ENCODE results near the gene PARVB.

PARVB gene

DNA sequence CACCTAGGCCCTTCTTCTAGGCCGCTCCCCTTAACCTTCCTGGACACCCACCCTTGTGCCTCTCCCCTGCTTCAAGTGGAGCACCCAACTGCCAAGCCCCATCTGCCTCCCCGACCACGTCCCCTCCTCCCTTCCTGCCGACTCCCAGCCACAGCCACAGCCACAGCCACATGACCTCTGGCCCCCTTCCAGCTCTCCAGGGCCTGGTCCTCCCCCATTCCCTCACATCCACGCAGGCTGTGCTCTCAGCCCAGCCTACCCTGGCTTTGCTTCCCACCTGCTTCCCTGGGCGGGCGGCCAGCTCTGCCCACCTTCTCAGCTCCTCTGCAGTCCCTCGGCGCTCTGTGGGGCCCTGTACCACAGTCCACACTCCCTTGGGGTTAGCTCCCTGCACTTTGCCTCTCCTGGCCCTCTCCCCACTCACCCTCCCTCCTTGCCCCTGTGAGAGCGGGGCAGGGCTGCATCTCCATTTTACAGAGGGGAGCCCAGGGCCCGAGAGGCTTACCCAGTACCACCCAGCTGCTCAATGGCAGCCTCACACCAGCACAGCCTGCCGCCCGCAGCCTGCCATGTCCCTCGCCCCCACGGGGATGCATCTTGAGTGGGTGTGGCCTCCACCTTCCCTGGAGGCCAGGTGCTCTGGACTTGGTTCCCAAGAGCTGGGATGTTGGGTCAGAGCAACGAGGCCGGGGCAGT is 176.9 kb downstream of the PARVB start:
- DNase-seq (ENCODE audit: low read depth in 2 of 2) = no peak

DNA sequence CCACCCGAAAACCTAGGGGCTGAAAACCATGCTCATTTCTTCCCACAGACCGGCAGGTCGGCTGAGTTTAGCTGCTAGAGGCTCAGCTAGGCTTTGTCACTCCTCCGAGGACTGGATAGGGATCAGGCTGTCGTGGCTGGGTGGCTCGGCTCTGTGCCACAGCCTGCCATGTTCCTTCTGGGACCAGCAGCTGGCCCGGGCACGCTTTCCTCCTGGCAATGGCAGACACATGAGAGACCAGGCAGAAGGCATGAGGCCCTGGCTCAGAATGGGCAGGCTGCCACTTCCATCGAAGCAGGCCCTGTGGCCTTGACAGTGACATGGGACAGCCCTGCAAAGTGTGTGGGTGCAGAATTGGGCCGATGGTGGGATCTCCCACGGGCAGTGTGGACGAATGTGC is 177.6 kb downstream of the PARVB start:
- DNase-seq (ENCODE audit: low read depth in 2 of 2) = no peak

DNA sequence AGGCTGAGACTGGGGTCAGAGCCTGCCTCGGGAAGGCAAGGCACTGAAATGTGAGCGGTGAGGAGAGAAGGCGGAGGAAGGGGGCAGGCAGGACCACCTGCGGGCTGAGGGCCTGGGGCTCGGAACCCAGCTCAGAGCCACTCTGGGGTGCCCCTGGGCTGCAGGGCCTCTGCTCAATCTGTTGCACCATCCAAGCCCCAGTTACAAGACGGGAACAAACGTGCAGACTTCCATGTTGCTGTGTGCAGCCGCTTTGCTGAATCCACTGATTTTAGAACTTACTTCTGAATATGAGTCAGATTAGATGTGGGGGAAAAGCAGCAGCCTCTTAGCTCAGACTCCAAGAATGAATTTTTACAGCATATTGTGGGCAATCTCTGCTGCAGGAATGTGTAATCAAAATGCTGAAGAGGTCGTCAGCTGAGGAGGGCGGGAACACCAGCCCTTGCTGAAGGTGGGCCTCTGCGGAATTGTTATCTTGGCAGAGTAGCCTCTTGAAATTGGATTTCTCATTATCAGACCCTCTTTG is 178.2 kb downstream of the PARVB start:
- no peak for DNase-seq (ENCODE audit: low read depth in 2 of 2)

DNA sequence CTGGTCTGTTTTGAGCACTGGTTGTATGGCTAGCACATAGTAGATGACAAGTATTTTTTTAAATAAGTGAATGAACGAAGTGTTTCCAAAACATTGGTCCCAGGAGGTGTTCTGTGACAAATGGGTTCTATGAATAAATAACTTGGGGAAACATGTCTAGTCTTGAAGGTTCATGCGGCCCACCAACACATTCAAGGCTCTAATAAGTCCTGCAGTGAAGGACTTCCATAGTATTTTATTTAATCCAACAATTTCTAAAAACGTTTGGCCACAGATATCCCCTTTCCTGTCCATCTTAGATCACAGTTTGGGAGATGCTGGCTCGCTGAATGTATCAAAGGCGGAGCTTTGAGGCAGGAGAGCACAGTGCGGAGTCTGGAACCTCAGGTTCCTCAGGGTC is 179.1 kb downstream of the PARVB start:
- DNase-seq (ENCODE audit: low read depth in 2 of 2) = no peak

DNA sequence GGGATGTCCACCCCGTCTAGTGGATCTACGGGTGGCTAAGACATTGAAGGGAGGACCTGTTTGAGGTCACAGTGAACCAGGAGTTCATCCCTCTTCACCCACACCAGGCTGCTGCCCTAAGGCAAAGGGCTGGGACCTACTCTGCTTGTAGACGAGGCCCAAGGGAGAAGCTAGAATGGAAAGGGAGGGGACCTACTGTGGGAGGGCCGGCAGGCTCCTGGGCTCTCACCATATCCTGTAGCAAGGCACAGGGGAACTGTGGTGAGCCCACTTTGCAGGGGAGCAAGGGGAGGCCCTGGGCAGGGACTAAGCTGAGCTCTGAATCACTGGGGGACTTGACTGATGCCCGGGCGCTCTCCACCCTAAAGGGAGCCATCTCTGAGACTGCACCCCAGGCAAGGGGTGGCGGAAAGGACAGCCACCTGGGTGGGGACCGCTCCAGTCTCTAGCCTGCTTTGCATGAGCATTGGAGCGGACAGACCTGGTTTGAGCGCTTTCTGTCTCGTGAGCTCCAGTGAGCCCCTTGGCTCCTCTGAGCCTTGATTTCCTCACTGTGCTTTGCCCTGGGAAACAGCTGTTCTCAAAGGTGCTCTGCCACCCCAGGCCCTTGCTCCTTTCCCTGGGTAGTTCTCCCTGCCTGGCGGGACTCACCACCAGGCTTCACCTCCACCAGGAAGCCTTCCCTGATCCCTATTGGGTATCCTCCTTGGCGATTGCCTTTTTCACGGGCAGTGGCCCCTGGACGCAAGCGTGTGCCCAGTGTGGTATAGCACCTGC is 180.8 kb downstream of the PARVB start:
- DNase-seq (ENCODE audit: low read depth in 2 of 2) = no peak

DNA sequence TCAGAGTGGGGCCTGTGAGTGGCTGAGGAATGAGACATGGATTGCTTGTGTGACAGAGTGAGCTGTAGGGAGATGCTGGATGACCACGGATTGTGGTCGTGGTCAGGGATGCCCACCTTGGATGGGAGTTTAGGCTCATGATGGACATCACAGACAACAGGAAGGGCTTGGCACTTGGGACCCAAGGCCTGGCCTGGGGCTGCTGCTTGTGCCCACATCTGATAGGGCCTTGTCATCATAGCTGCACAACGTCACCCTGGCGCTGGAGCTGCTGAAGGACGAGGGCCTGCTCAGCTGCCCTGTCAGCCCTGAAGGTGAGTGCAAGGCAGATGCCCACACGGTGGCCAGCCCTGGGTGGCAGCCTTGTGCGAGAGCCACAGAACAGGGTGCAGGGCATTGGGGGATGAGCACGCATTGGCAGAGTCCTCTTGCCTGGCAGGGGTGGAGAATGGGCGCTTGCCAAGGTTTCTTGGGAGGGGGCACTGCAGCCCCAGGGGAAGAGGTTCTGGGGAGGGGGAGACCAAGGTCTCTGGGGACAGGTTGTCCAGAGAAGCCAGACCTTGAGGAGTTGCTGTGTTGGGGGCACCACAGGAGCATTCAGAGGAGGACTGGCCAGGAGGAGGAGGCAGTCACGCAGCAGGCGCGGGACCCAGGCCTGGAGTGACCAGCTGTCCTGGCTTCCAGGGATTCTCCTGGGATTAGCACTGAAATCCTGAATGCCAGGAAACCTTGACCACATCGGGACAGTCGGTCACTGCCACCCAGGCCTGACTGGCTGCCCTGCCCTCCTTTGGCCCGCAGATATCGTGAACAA is 181.6 kb downstream of the PARVB start:
- DNase-seq (ENCODE audit: low read depth in 2 of 2) = no peak

DNA sequence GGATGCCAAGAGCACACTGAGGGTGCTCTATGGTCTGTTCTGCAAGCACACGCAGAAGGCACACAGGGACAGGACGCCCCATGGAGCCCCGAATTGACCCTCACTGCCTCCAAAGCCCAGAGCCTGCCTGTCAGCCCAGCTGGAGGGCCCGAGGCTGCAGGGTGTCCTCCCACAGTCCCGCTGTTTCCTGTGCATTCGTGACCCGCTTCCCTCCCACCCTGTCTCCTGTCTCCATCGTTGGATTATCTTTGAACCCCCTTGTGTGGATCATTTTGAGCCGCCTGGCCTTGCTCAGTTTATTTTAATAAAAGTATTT is 182.2 kb downstream of the PARVB start:
- no peak for DNase-seq (ENCODE audit: low read depth in 2 of 2)

DNA sequence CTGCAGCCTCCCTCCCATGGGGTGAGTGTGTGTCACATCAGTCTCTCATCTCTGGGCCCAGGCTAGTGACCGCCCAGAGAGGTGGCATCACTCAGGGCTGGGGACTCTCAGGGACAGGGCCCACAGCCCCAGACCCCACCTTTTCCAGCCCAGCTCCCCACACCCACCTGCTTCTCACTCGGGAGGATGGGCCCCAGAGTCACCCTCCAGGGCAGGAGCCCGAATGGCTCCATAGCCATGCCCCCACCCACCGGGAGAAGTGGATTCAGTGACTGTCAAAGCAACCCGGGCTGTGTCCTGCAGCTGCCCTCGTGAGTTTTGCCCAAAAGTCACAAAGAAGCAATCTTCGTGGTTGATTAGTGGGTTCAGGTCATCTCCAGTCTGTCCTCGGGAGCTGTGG is 182.6 kb downstream of the PARVB start:
- DNase-seq (ENCODE audit: low read depth in 2 of 2) = no peak

DNA sequence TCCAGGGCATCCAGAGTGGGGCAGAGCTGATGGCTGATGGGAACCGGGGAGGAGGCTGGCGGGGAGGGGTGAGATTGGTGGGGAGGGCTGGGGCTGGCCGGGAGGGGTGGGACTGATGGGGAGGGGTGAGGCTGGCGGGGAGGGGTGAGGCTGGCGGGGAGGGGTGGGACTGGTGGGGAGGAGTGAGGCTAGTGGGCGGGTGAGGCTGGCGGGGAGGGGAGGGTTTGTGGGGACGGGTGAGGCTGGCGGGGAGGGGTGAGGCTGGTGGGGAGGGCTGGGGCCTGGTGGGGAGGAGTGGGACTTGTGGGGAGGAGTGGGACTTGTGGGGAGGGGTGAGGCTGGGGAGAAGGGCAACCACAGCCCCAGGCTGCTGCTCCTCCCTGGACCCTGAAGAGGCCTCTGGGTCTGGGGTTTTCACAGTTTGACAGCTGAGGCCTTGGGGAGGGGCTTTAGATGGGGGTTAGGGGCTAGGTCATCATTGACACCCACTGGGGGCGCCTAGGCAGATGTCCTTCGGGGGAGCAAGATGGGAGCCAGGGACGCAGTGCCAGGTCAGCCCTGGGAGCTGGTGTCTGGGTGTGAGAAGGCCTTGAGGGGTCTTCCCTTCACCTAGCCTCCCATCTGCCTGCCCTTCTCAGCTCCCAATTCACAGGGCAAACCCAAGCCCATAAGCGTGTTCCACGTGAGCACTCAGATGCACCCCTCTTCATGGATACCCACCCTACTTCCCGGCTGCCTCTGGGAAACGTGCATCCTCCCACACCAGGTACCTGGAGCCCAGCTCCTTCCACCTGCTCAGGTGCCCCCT is 183.3 kb downstream of the PARVB start:
- no peak for DNase-seq (ENCODE audit: low read depth in 2 of 2)

DNA sequence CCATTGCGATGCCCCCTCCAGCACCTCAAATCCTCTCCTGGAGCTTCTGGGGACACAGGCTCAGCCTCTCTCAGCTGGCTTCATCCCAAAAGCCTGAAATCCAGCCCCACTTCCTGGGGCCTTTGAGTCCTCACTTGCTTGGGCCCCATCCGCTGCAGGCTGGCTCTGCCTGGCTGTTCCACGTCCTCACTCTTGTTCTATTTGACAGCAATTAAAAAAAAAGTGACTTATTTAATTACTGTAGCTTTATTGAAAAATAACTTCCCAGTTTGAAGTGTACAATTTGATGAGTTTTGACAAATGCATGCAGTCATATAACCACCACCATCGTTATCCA is 183.8 kb downstream of the PARVB start:
- no peak for DNase-seq (ENCODE audit: low read depth in 2 of 2)

DNA sequence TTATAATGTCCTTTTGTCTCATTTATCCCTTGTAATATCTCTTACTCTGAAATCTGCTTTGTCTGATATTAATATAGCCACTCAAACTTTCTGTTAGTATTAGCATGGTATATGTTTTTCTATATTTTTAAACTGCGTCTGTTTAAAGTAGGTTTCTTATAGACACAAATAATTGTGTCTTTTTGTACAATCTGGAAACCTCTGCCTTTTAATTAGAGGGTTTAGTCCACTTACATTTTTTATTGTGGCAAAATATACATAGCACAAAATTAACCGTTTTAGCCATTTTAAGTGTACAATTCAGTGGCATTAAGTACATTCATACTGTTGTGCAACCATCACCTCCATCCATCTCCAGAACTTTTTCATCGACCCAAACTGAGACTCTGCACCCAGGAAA is 185.2 kb downstream of the PARVB start:
- no peak for DNase-seq (ENCODE audit: low read depth in 2 of 2)

DNA sequence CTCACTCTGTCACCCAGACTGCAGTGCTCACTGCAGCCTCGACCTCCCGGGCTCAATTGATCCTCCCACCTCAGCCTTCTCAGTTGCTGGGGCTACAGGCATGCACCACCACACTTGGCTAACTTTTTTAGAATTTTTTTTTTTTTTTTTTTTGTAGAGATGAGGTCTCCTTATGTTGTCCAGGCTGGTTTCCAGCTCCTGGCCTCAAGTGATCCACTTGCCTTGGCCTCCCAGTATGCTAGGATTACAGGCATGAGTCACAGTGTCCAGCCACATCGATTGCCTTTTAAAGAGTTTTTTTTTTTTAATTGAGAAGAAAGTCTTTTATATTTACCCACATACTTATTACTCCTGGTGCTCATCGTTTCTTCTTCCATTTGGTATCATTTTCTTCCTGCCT is 186.6 kb downstream of the PARVB start:
- DNase-seq (ENCODE audit: low read depth in 2 of 2) = no peak

DNA sequence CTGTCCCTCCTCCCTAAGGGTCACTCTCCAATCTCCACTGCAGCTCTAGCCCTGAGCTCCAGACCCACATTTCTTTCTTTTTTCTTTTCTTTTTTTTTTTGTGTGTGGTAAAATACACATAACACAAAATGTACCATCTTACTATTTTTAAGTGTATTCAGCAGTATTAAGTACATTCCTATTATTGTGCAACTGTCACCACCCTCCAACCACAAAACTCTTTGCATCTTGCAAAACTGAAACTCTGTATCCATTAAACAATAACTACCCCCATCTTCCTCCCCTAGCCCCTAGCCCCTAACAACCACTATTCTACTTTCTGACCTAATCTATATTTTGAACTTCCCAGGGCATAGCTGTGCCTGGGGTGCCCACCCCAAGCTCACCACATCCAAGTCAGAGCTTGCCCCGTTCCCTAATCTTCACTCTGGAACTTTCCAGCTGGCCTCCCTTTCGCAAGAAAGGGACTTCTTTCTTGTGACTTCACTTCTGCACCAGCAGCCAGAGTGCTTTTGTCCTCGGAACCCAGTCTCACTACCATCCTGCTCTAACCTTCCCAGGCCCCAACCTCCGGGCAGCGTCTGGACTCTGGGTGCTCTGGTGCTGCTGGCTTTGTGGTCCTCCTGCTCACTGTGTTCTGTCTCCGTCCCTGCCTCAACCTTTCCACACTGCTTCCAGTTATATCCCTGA is 187.3 kb downstream of the PARVB start:
- DNase-seq (ENCODE audit: low read depth in 2 of 2) = no peak

DNA sequence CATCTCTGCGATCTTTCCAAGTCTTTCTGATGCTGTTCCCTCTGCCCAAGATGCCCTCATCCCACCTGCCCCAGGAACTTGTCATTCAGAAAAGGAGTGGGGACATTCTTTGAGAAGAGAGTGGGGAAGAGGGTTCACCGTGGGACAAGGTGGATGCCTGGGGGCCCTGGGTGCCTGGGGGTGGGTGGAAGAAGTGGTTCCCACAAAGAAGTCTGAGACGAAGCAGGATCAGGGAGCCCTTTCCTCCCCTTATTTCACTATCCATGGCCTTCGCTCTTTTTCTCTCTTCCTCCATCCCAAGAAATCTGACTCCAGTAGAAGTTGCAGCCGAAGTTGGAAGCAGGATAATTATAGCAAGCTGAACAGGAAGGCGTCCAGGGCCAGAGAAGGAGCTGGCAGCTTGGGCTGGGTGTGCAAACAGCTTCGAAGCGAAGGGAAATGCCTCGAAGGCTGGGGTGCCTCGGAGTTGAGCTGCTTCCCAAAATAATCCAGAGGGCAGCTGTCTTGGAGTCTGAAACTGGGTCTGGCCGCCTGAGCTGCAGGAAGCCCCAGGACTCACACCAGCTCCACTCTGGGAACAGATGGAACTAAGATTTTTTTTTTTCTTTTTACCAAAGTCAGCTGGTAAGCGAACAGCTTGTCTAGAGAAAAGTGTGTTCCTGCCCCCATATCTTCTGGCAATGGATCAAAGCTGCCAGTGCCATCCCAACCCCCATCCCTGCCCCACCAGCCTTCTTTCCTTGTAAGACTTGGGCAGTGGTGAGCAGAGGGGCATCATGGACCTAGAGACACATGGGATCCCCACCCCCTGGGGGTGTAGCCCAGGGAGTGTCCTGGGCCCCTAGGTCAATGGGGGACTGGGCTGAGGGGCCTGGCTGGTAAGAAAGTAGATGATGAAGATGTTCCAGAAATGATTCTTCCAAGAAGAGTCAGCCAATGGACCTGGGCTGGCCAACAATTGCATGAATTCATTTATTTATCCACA is 188.1 kb downstream of the PARVB start:
- no peak for DNase-seq (ENCODE audit: low read depth in 2 of 2)

DNA sequence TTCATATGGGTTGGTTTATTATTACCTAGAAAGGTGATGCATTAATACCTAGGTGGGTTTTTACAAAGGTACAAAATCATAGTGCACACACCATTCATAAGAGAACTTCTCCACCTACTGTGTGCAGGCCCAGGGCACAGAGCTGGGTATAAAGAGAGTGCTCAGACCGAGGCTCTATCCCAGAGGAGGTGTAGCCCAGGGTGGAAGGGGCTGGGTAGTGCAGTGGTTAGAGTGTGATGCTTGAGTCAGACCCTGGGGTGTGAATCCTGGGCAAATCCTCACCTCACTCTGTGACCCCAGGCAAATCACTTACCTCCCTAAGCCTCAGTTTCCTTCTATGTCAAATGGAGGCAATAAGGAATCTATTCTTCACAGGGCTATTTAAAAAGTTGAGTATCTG is 188.8 kb downstream of the PARVB start:
- DNase-seq (ENCODE audit: low read depth in 2 of 2) = no peak

DNA sequence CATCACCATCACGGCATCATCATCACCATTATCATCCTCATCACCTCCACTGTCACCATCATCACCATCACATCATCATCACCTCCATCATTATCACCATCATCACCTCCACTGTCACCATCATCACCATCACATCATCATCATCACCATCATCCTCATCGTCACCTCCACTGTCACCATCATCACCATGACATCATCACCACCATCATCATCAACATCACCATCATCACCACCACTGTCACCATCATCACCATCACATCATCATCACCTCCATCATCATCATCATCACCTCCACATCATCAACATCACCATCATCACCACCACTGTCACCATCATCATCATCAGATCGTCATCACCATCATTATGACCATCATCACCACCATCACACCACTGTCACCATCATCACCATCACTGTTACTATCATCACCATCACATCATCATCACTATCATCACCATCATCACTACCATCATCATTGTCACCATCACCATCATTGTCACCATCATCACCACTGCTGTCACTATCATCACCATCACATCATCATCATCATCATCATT is 189.5 kb downstream of the PARVB start:
- no peak for DNase-seq (ENCODE audit: low read depth in 2 of 2)

DNA sequence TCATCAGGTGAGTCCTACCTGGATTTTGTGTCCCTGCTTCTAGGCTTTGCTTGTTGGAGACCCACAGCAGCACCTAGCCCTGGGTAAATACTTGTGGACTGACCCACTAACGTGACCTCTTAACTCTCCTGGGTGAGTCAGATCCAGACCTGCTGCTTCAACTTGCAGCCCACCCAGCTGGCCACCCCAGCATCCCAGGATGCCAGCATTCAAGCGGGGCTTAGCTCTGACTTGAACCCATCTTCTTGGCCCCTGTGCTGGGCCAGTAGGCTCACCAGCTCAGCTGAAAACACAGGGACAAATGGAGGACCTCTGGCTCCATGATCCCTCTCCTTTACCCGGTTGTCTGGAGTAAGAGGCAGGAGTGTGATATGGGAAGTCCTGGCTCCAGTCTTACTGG is 190.1 kb downstream of the PARVB start:
- DNase-seq (ENCODE audit: low read depth in 2 of 2) = no peak

DNA sequence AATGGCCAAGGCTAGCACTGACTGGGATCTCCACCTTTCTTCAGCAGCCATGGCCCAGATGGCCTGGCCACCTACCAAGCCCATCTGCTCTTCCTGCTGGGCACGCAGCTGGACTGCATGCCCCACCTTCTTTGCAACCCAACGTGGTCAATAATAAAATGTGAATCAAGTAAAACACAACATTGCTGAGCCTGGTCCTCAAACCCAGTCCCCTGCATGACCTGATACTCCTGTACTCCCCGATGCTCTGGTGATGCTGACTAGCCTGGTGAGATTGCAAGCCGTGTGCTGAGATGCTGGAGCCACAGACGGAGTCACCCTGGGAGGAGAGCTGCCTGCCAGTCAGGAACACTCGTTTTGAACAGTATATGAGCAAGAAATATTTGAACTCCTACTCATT is 190.7 kb downstream of the PARVB start:
- no peak for DNase-seq (ENCODE audit: low read depth in 2 of 2)

DNA sequence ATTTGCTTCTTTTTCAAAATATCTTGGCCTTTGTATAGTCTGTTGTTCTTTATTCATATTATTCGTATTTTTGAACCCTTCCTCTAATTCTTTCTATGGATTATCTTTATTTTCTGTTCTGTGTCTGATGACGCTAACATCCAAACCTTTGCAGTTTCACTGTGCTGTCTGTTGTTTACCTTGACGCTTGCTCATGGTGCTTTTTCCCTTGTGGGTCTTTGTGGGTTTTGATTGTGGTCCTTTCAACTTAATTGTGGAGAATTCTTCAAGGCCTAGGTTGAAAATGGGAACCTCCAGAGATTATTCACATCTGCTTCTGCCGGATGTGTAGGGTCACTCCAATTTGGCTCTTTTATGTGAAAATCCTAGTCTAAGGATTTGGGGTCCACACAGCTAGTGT is 191.2 kb downstream of the PARVB start:
- no peak for DNase-seq (ENCODE audit: low read depth in 2 of 2)

DNA sequence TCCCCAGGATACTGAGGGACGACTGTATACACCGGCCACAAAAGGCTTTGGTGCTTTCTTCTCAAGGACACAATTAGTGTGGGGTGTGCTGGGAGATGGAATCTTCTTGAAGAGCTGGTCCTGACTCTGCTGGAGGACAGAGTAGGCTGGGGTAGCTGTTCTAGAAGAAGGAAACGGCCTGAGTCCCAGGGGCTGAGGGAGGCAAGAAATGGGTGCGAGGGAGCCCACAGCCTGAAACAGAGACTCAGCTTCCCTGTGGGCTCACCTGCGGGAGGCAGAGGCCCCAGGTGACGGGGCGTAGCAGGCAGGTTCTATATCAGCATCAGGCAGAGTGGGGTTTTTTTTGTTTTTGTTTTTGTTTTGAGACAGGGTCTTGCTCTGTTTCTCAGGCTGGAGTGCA is 193.2 kb downstream of the PARVB start:
- DNase-seq (ENCODE audit: low read depth in 2 of 2) = no peak

All from stimulated activated CD4-positive, alpha-beta T cell treated with anti-CD3 and anti-CD28 coated beads, Interleukin-1b, Interleukin-23, amount 100 ng/mL, for 1 hour (primary cell).